Measurements from ENCODE around the gene GALNTL6. TPM values are rescaled to one million over a fixed set of nuclear protein-coding genes. Genes with fewer than 3 reads are reported as not detected.
A peak's percentile ranks its signal among the peaks of the same experiment; 100 is the strongest.

Gene GALNTL6
- total RNA-seq, 1 donor = not detected

GRCh38 chr4:172997856-172998255 lies 1184.7 kb downstream of the GALNTL6 start:
- peak; percentile 11 for DNase-seq (ENCODE audit: low read depth)
- no peak for TF ChIP-seq CTCF (IDR thresholded peaks at IDR 0.05; ENCODE audit: insufficient read depth, low read length)
- H3K4me3 ChIP-seq (ENCODE audit: low read depth, low read length) = no peak overlapping the region

GRCh38 chr4:172998527-172999469 lies 1185.6 kb downstream of the GALNTL6 start:
- no peak for TF ChIP-seq CTCF (IDR thresholded peaks at IDR 0.05; ENCODE audit: insufficient read depth, low read length)
- DNase-seq (ENCODE audit: low read depth) = peak; percentile 91
- H3K4me3 ChIP-seq (ENCODE audit: low read depth, low read length) = no peak overlapping the region

- peak; percentile 74 for DNase-seq (ENCODE audit: low read depth)
- TF ChIP-seq CTCF (IDR thresholded peaks at IDR 0.05; ENCODE audit: insufficient read depth, low read length) = peak; percentile 22
- H3K4me3 ChIP-seq (ENCODE audit: low read depth, low read length) = no peak overlapping the region
Observed at GRCh38 chr4:173001571-173001970, 1188.4 kb downstream of the GALNTL6 start.

GRCh38 chr4:173002830-173003561 lies 1189.8 kb downstream of the GALNTL6 start:
- DNase-seq (ENCODE audit: low read depth) = no peak
- H3K4me3 ChIP-seq (ENCODE audit: low read depth, low read length) = no peak overlapping the region
- TF ChIP-seq CTCF (IDR thresholded peaks at IDR 0.05; ENCODE audit: insufficient read depth, low read length) = no peak

- no peak overlapping the region for H3K4me3 ChIP-seq (ENCODE audit: low read depth, low read length)
- DNase-seq (ENCODE audit: low read depth) = no peak
- TF ChIP-seq CTCF (IDR thresholded peaks at IDR 0.05; ENCODE audit: insufficient read depth, low read length) = no peak
Observed at GRCh38 chr4:173005912-173006633, 1192.9 kb downstream of the GALNTL6 start.

- TF ChIP-seq CTCF (IDR thresholded peaks at IDR 0.05; ENCODE audit: insufficient read depth, low read length) = no peak
- no peak overlapping the region for H3K4me3 ChIP-seq (ENCODE audit: low read depth, low read length)
- no peak for DNase-seq (ENCODE audit: low read depth)
Observed at GRCh38 chr4:173008436-173008835, 1195.2 kb downstream of the GALNTL6 start.
